H9 (cell line): ENCODE measurements around the gene FXYD1. TPM values are rescaled to one million over a fixed set of nuclear protein-coding genes. Genes with fewer than 3 reads are reported as not detected.
A peak's percentile ranks its signal among the peaks of the same experiment; 100 is the strongest.

Source experiments
- DNase-seq: peaks from one replicate; pipeline ENCODE4 v3.0.0-alpha.2; 2017
- H2AFZ ChIP-seq: one replicate; pipeline ENCODE4 v1.6.1; 2013; ENCODE audit warnings: mild to moderate bottlenecking, low read length, control low read depth, moderate library complexity
- H2AK5ac ChIP-seq: 2 replicates; pipeline ENCODE4 v1.6.1; 2013; ENCODE audit warnings: low read length, control low read depth, mixed read lengths; ENCODE audit not compliant: insufficient read length
- H2BK120ac ChIP-seq: one replicate; pipeline ENCODE4 v1.6.1; 2013; ENCODE audit warnings: low read depth, mild to moderate bottlenecking, low read length, control low read depth, inconsistent platforms; ENCODE audit not compliant: poor library complexity, severe bottlenecking
- H2BK12ac ChIP-seq: 2 replicates; pipeline ENCODE4 v1.6.1; 2013; ENCODE audit warnings: low read length, control low read depth, mixed read lengths, low read depth; ENCODE audit not compliant: insufficient read length
- H2BK15ac ChIP-seq: 2 replicates; pipeline ENCODE4 v1.6.1; 2013; ENCODE audit warnings: low read depth, low read length, control low read depth
- H2BK20ac ChIP-seq: one replicate; pipeline ENCODE4 v1.6.1; 2013; ENCODE audit warnings: low read depth, mild to moderate bottlenecking, low read length, control low read depth, inconsistent platforms; ENCODE audit not compliant: poor library complexity, severe bottlenecking
- H2BK5ac ChIP-seq: 2 replicates; pipeline ENCODE4 v1.6.1; 2013; ENCODE audit warnings: low read length, control low read depth, mixed read lengths; ENCODE audit not compliant: insufficient read length
- H3K14ac ChIP-seq: 2 replicates; pipeline ENCODE4 v1.6.1; 2013; ENCODE audit warnings: low read length, control low read depth; ENCODE audit not compliant: insufficient read depth
- H3K18ac ChIP-seq: 2 replicates; pipeline ENCODE4 v1.6.1; 2013; ENCODE audit warnings: low read depth, mild to moderate bottlenecking, mixed read lengths, low read length, control low read depth; ENCODE audit not compliant: insufficient read length
- H3K23ac ChIP-seq: 2 replicates; pipeline ENCODE4 v1.6.1; 2013; ENCODE audit warnings: low read length, control low read depth, mixed read lengths, low read depth; ENCODE audit not compliant: insufficient read length
- H3K23me2 ChIP-seq: 2 replicates; pipeline ENCODE4 v1.6.1; 2013; ENCODE audit warnings: low read depth, mild to moderate bottlenecking, mixed read lengths, low read length, control low read depth; ENCODE audit not compliant: insufficient read length, poor library complexity, severe bottlenecking
- H3K27ac ChIP-seq: 2 replicates; pipeline ENCODE4 v1.5.1; 2013; ENCODE audit warnings: low read length, control low read depth, mixed read lengths, low read depth; ENCODE audit not compliant: insufficient read length
- H3K27me3 ChIP-seq: 2 replicates; pipeline ENCODE4 v1.6.1; 2013; ENCODE audit warnings: low read length, control low read depth, inconsistent platforms; ENCODE audit not compliant: insufficient read depth
- H3K4ac ChIP-seq: 2 replicates; pipeline ENCODE4 v1.6.1; 2013; ENCODE audit warnings: low read depth, mild to moderate bottlenecking, control low read depth, inconsistent platforms, low read length, moderate library complexity
- H3K4me1 ChIP-seq: 2 replicates; pipeline ENCODE4 v1.6.1; 2013; ENCODE audit warnings: low read length, control low read depth, inconsistent platforms; ENCODE audit not compliant: insufficient read depth
- H3K4me2 ChIP-seq: 2 replicates; pipeline ENCODE4 v1.6.1; 2013; ENCODE audit warnings: low read length, control low read depth, mixed read lengths; ENCODE audit not compliant: insufficient read length, insufficient read depth
- H3K56ac ChIP-seq: 2 replicates; pipeline ENCODE4 v1.6.1; 2013; ENCODE audit warnings: low read depth, mild to moderate bottlenecking, mixed read lengths, low read length, control low read depth; ENCODE audit not compliant: insufficient read length
- H3K79me1 ChIP-seq: 2 replicates; pipeline ENCODE4 v1.6.1; 2013; ENCODE audit warnings: low read depth, mild to moderate bottlenecking, moderate library complexity, low read length, control low read depth, inconsistent platforms; ENCODE audit not compliant: insufficient read depth, poor library complexity, severe bottlenecking
- H3K79me2 ChIP-seq: 2 replicates; pipeline ENCODE4 v1.6.1; 2013; ENCODE audit warnings: low read length, control low read depth, inconsistent platforms; ENCODE audit not compliant: insufficient read depth
- H3K9ac ChIP-seq: 2 replicates; pipeline ENCODE4 v1.6.1; 2013; ENCODE audit warnings: low read length, control low read depth, mixed read lengths; ENCODE audit not compliant: insufficient read length; ENCODE audit errors: extremely low read depth
- H3K9me3 ChIP-seq: one replicate; pipeline ENCODE4 v1.6.1; 2013; ENCODE audit warnings: low read depth, low read length, inconsistent platforms; ENCODE audit not compliant: control insufficient read depth
- H3T11ph ChIP-seq: one replicate; pipeline ENCODE4 v1.6.1; 2013; ENCODE audit warnings: mild to moderate bottlenecking, low read length, control low read depth, inconsistent platforms
- H4K20me1 ChIP-seq: one replicate; pipeline ENCODE4 v1.6.1; 2013; ENCODE audit not compliant: control insufficient read depth, insufficient read length, insufficient read depth
- H4K5ac ChIP-seq: 2 replicates; pipeline ENCODE4 v1.6.1; 2013; ENCODE audit warnings: low read depth, mild to moderate bottlenecking, mixed read lengths, low read length, control low read depth; ENCODE audit not compliant: insufficient read length
- H4K8ac ChIP-seq: replicated peaks from 2 replicates; pipeline ENCODE4 v1.6.1; 2013; ENCODE audit warnings: low read length, control low read depth, mixed read lengths, low read depth; ENCODE audit not compliant: insufficient read length
- H4K91ac ChIP-seq: 2 replicates; pipeline ENCODE4 v1.6.1; 2013; ENCODE audit warnings: low read depth, mild to moderate bottlenecking, moderate library complexity, mixed read lengths, low read length, control low read depth; ENCODE audit not compliant: insufficient read length
- H3K27ac Mint-ChIP-seq, 3 experiments: 2 replicates in 2 of 3; 3 replicates in 1 of 3; pipeline ENCODE4 v1.8.0; 2020 to 2021; ENCODE audit warnings: mixed read lengths in 3 of 3, mild to moderate bottlenecking in 1 of 3, moderate library complexity in 1 of 3
- H3K27me3 Mint-ChIP-seq: 2 replicates; pipeline ENCODE4 v1.8.0; 2021; ENCODE audit warnings: low read depth, mild to moderate bottlenecking, moderate library complexity, mixed read lengths
- H3K36me3 Mint-ChIP-seq, 3 experiments: 2 replicates in 2 of 3; 3 replicates in 1 of 3; pipeline ENCODE4 v1.8.0; 2020 to 2021; ENCODE audit warnings: low read depth in 3 of 3, mixed read lengths in 3 of 3; ENCODE audit not compliant: insufficient read depth in 1 of 3
- H3K4me1 Mint-ChIP-seq, 2 experiments: 2 replicates each; pipeline ENCODE4 v1.8.0; 2020; ENCODE audit warnings: mixed read lengths in 2 of 2
- H3K4me3 Mint-ChIP-seq, 2 experiments: 2 replicates in 1 of 2; 3 replicates in 1 of 2; pipeline ENCODE4 v1.8.0; 2020 to 2021; ENCODE audit warnings: mild to moderate bottlenecking in 2 of 2, mixed read lengths in 2 of 2, moderate library complexity in 1 of 2
- H3K9me3 Mint-ChIP-seq, 2 experiments: 2 replicates in 1 of 2; 3 replicates in 1 of 2; pipeline ENCODE4 v1.8.0; 2020; ENCODE audit warnings: mild to moderate bottlenecking in 2 of 2, mixed read lengths in 2 of 2, moderate library complexity in 1 of 2
- CTCF ChIP-seq: fragments of 200-600 bp; sonication (generic); conservative IDR thresholded peaks from 3 replicates; pipeline ENCODE4 v1.8.0; 2021; ENCODE audit warnings: antibody characterized with exemption, mild to moderate bottlenecking
- WGBS: extraction: QIAGEN DNeasy Blood & Tissue Kit; methylation state at CpG from one replicate; pipeline ENCODE4 v1.1.7; 2013; ENCODE audit warnings: missing lambda C conversion rate, low lambda C conversion rate, mixed read lengths; ENCODE audit not compliant: insufficient read length; ENCODE audit errors: extremely low coverage; 5-methylcytosine and 5-hydroxymethylcytosine counted together
- total RNA-seq: library from RNA; stranded (reverse); gene quantifications from 2 replicates; pipeline ENCODE4 v1.2.1, GENCODE V29; 2021

Gene FXYD1
- total RNA-seq, 1 experiment from 2014 or later = 7.7 TPM

GRCh38 chr19:35166100-35167063, 27.8 kb downstream of the FXYD1 start:
- H3K27ac ChIP-seq = no peak overlapping the region
- H2BK5ac ChIP-seq = no peak overlapping the region
- H3K4me1 ChIP-seq = no peaks in the 10 kb centered on the region
- no peaks in the 10 kb centered on the region for H3K27me3 ChIP-seq
- H3K79me1 ChIP-seq = no peaks in the 10 kb centered on the region
- no CpG with 5 or more reads among the region's 7 CpGs for WGBS
- no peak overlapping the region for H2BK15ac ChIP-seq
- no peak overlapping the region for H2AK5ac ChIP-seq
- no peak overlapping the region for H3K23ac ChIP-seq
- H3K23me2 ChIP-seq = no peaks in the 10 kb centered on the region
- peaks cover 3% of the 10 kb centered on the region for H4K20me1 ChIP-seq
- TF ChIP-seq CTCF = no peak
- Mint-ChIP-seq H3K27me3 (no peaks in the 10 kb centered on the region), H3K4me3 (no peak overlapping the region), H3K27ac (no peak overlapping the region; a peak in 1 of 7 replicates), H3K4me1 (no peaks in the 10 kb centered on the region), H3K9me3 (peaks cover 12 to 23% of the 10 kb centered on the region in 2 experiments), H3K36me3 (peaks cover 67 to 82% (median 76%) of the 10 kb centered on the region in 3 experiments)
- peaks cover 7% of the 10 kb centered on the region for H3K9me3 ChIP-seq
- no peak overlapping the region for H3K9ac ChIP-seq
- H3K18ac ChIP-seq = no peak overlapping the region
- no peak overlapping the region for H2BK20ac ChIP-seq
- H3T11ph ChIP-seq = no peak overlapping the region
- no peak overlapping the region for H4K5ac ChIP-seq
- no peak overlapping the region for H3K14ac ChIP-seq
- DNase-seq = peak; percentile 7
- no peak overlapping the region for H4K8ac ChIP-seq
- H3K79me2 ChIP-seq = no peaks in the 10 kb centered on the region
- no peak overlapping the region for H4K91ac ChIP-seq
- no peak overlapping the region for H2BK120ac ChIP-seq
- no peak overlapping the region for H3K4me2 ChIP-seq
- H2BK12ac ChIP-seq = no peak overlapping the region
- no peak overlapping the region for H3K56ac ChIP-seq
- H3K4ac ChIP-seq = no peak overlapping the region
- no peak overlapping the region for H2AFZ ChIP-seq
